Large intestine (tissue), 12 donors: ENCODE measurements around the gene GATD1. TPM values are rescaled to one million over a fixed set of nuclear protein-coding genes. Genes with fewer than 3 reads are reported as not detected.
A peak's percentile ranks its signal among the peaks of the same experiment; 100 is the strongest.

Experiments
- DNase-seq, 2 donors: peaks; one replicate each; pipeline versions ENCODE4 v3.0.0 to v3.0.0-alpha.2; 2013
- H3K27ac ChIP-seq: one replicate; pipeline ENCODE4 v1.5.1; 2013; ENCODE audit warnings: low read length
- H3K27me3 ChIP-seq: 2 replicates; pipeline ENCODE4 v1.6.1; 2013; ENCODE audit warnings: low read length; ENCODE audit not compliant: control insufficient read depth, insufficient read depth
- H3K36me3 ChIP-seq: 2 replicates; pipeline ENCODE4 v1.6.1; 2013; ENCODE audit warnings: low read length; ENCODE audit not compliant: control insufficient read depth, insufficient read depth
- H3K4me1 ChIP-seq: one replicate; pipeline ENCODE4 v1.6.1; 2013; ENCODE audit warnings: low read length; ENCODE audit not compliant: control insufficient read depth, insufficient read depth
- H3K4me3 ChIP-seq: one replicate; pipeline ENCODE4 v1.5.1; 2013; ENCODE audit warnings: low read length
- H3K9me3 ChIP-seq: one replicate; pipeline ENCODE4 v1.6.1; 2013; ENCODE audit warnings: mild to moderate bottlenecking, low read depth, low read length, moderate library complexity; ENCODE audit not compliant: control insufficient read depth
- WGBS: methylation state at CpG from one replicate; pipeline ENCODE4 v1.1.5; 2013; ENCODE audit warnings: low lambda C conversion rate; ENCODE audit not compliant: insufficient coverage; 5-methylcytosine and 5-hydroxymethylcytosine counted together
- long read RNA-seq, 11 donors: transcript quantifications; one replicate each; lab custom pipeline, GENCODE V29; 2026
- polyA plus RNA-seq: library from polyadenylated mRNA; unstranded; fragments of 120-200 nt; gene quantifications from one replicate; pipeline ENCODE4 v1.2.1, GENCODE V29; 2013

Gene GATD1
- polyA plus RNA-seq: 58.1 TPM
- long read RNA-seq, donor 1, full-length matches to known transcripts: 3 of 3 reads
- long read RNA-seq, donor 1, partial matches to known transcripts: 0 of 3 reads
- long read RNA-seq, donor 1, other reads (novel, unspliced or antisense): 0 of 3 reads
- long read RNA-seq, donor 2, full-length matches to known transcripts: 9 of 14 reads
- long read RNA-seq, donor 2, partial matches to known transcripts: 5 of 14 reads
- long read RNA-seq, donor 2, other reads (novel, unspliced or antisense): 0 of 14 reads
- long read RNA-seq, donor 3: 0 reads
- long read RNA-seq, donor 4, full-length matches to known transcripts: 1 of 1 reads
- long read RNA-seq, donor 4, partial matches to known transcripts: 0 of 1 reads
- long read RNA-seq, donor 4, other reads (novel, unspliced or antisense): 0 of 1 reads
- long read RNA-seq, donor 5, partial matches to known transcripts: 0 of 2 reads
- long read RNA-seq, donor 5, other reads (novel, unspliced or antisense): 0 of 2 reads
- long read RNA-seq, donor 6, full-length matches to known transcripts: 9 of 14 reads
- long read RNA-seq, donor 6, partial matches to known transcripts: 5 of 14 reads
- long read RNA-seq, donor 6, other reads (novel, unspliced or antisense): 0 of 14 reads
- long read RNA-seq, donor 7, partial matches to known transcripts: 0 of 1 reads
- long read RNA-seq, donor 7, other reads (novel, unspliced or antisense): 0 of 1 reads
- long read RNA-seq, donor 8, full-length matches to known transcripts: 6 of 6 reads
- long read RNA-seq, donor 8, partial matches to known transcripts: 0 of 6 reads
- long read RNA-seq, donor 8, other reads (novel, unspliced or antisense): 0 of 6 reads
- long read RNA-seq, donor 9, full-length matches to known transcripts: 2 of 2 reads
- long read RNA-seq, donor 9, partial matches to known transcripts: 0 of 2 reads
- long read RNA-seq, donor 9, other reads (novel, unspliced or antisense): 0 of 2 reads
- long read RNA-seq, donor 10, full-length matches to known transcripts: 5 of 10 reads
- long read RNA-seq, donor 10, partial matches to known transcripts: 5 of 10 reads
- long read RNA-seq, donor 10, other reads (novel, unspliced or antisense): 0 of 10 reads
- long read RNA-seq, donor 11, full-length matches to known transcripts: 3 of 3 reads
- long read RNA-seq, donor 11, partial matches to known transcripts: 0 of 3 reads
- long read RNA-seq, donor 11, other reads (novel, unspliced or antisense): 0 of 3 reads

- peak; percentile 88 to 91 for DNase-seq
- Histone ChIP-seq H3K4me1 (peaks cover 28% of the 10 kb centered on the region), H3K9me3 (no peaks in the 10 kb centered on the region), H3K27me3 (no peaks in the 10 kb centered on the region), H3K27ac (peak within 1 kb of the TSS; percentile 71), H3K36me3 (peaks cover 37% of the 10 kb centered on the region), H3K4me3 (peak within 1 kb of the TSS; percentile 91)
- no CpG with 5 or more reads among the region's 110 CpGs for WGBS
Observed at GRCh38 chr11:777288-778255, at the start of gene GATD1. GATD1 (minus strand) TSS chr11:777487; CDS start chr11:777462, 25 bp downstream.

- DNase-seq: no peak
- Histone ChIP-seq H3K36me3 (peaks cover 29% of the 10 kb centered on the region), H3K9me3 (no peaks in the 10 kb centered on the region), H3K4me1 (peaks cover 65% of the 10 kb centered on the region), H3K27me3 (peaks cover 49% of the 10 kb centered on the region), H3K4me3 (peak overlapping the region; percentile 57), H3K27ac (peak overlapping the region; percentile 98)
- 0% methylated on average over 1 of the region's 22 CpGs for WGBS
Observed at GRCh38 chr11:826836-827145, 49.5 kb upstream of the GATD1 start.

- Histone ChIP-seq H3K27me3 (peaks cover 44% of the 10 kb centered on the region), H3K36me3 (peaks cover 34% of the 10 kb centered on the region), H3K27ac (peak overlapping the region; percentile 98), H3K4me3 (peak overlapping the region; percentile 57), H3K9me3 (no peaks in the 10 kb centered on the region), H3K4me1 (peaks cover 65% of the 10 kb centered on the region)
- peak in 1 of 2 donors; percentile 59 for DNase-seq
- WGBS: no CpG with 5 or more reads among the region's 9 CpGs
Observed at GRCh38 chr11:826227-826621, 48.9 kb upstream of the GATD1 start.

GRCh38 chr11:825366-826226 lies 48.3 kb upstream of the GATD1 start:
- H3K9me3 ChIP-seq: no peaks in the 10 kb centered on the region
- peak overlapping the region; percentile 98 for H3K27ac ChIP-seq
- no CpG with 5 or more reads among the region's 12 CpGs for WGBS
- H3K36me3 ChIP-seq: peaks cover 35% of the 10 kb centered on the region
- peaks cover 37% of the 10 kb centered on the region for H3K27me3 ChIP-seq
- no peak overlapping the region for H3K4me3 ChIP-seq
- DNase-seq: peak in 1 of 2 donors; percentile 56
- peaks cover 66% of the 10 kb centered on the region for H3K4me1 ChIP-seq

GRCh38 chr11:824942-825341 lies 47.7 kb upstream of the GATD1 start:
- peaks cover 62% of the 10 kb centered on the region for H3K4me1 ChIP-seq
- H3K27me3 ChIP-seq: peaks cover 31% of the 10 kb centered on the region
- no peak overlapping the region for H3K4me3 ChIP-seq
- peak overlapping the region; percentile 98 for H3K27ac ChIP-seq
- H3K9me3 ChIP-seq: no peaks in the 10 kb centered on the region
- no peak for DNase-seq
- no CpG with 5 or more reads among the region's 11 CpGs for WGBS
- peaks cover 35% of the 10 kb centered on the region for H3K36me3 ChIP-seq

GRCh38 chr11:824292-824880 lies 47.1 kb upstream of the GATD1 start:
- WGBS: no CpG with 5 or more reads among the region's 59 CpGs
- Histone ChIP-seq H3K27ac (no peak overlapping the region), H3K27me3 (peaks cover 25% of the 10 kb centered on the region), H3K4me1 (peaks cover 57% of the 10 kb centered on the region), H3K9me3 (no peaks in the 10 kb centered on the region), H3K36me3 (peaks cover 35% of the 10 kb centered on the region), H3K4me3 (no peak overlapping the region)
- DNase-seq: no peak

- no peaks in the 10 kb centered on the region for H3K9me3 ChIP-seq
- no peak overlapping the region for H3K4me3 ChIP-seq
- no CpG with 5 or more reads among the region's 53 CpGs for WGBS
- H3K4me1 ChIP-seq: peaks cover 54% of the 10 kb centered on the region
- H3K27ac ChIP-seq: no peak overlapping the region
- DNase-seq: no peak
- peaks cover 35% of the 10 kb centered on the region for H3K36me3 ChIP-seq
- H3K27me3 ChIP-seq: peaks cover 18% of the 10 kb centered on the region
Observed at GRCh38 chr11:823441-824291, 46.4 kb upstream of the GATD1 start.
